Neural cell (in vitro differentiated cells): ENCODE data around the gene ZNF148. TPM values are rescaled to one million over a fixed set of nuclear protein-coding genes. Genes with fewer than 3 reads are reported as not detected.

Source experiments
- H2AFZ ChIP-seq: fragments of 200-600, 300-800 bp; sonication (generic), shearing (Covaris generic); 2 replicates; pipeline ENCODE4 v1.6.0; 2014; ENCODE audit warnings: low read depth, mild to moderate bottlenecking, antibody characterized with exemption, low read length, moderate library complexity
- H3F3A ChIP-seq: fragments of 200-600 bp; shearing (Covaris generic); 2 replicates; pipeline ENCODE4 v1.6.1; 2016; ENCODE audit warnings: mild to moderate bottlenecking, moderate library complexity, mixed read lengths, antibody characterized with exemption, low read length; ENCODE audit not compliant: insufficient read depth, poor library complexity, severe bottlenecking
- H3K27ac ChIP-seq: fragments of 200-600, 300-800 bp; sonication (generic), shearing (Covaris generic); 2 replicates; pipeline ENCODE4 v1.5.1; 2014; ENCODE audit warnings: mild to moderate bottlenecking, low read length, moderate library complexity
- H3K27me3 ChIP-seq: fragments of 300-800, 200-600 bp; sonication (generic), shearing (Covaris generic); 2 replicates; pipeline ENCODE4 v1.6.0; 2014; ENCODE audit warnings: mild to moderate bottlenecking, low read depth, low read length, moderate library complexity; ENCODE audit not compliant: insufficient read depth
- H3K36me3 ChIP-seq: fragments of 300-800, 200-600 bp; sonication (generic), shearing (Covaris generic); 2 replicates; pipeline ENCODE4 v1.5.1; 2014; ENCODE audit warnings: mild to moderate bottlenecking, antibody characterized with exemption, low read length, moderate library complexity; ENCODE audit not compliant: insufficient read depth
- H3K4me2 ChIP-seq: fragments of 300-800, 200-600 bp; sonication (generic), shearing (Covaris generic); 2 replicates; pipeline ENCODE4 v1.6.0; 2014; ENCODE audit warnings: mild to moderate bottlenecking, low read length
- H3K4me3 ChIP-seq: fragments of 300-800, 200-600 bp; sonication (generic), shearing (Covaris generic); 2 replicates; pipeline ENCODE4 v1.5.1; 2014; ENCODE audit warnings: mild to moderate bottlenecking, low read length, moderate library complexity
- H3K79me2 ChIP-seq: fragments of 200-600 bp; shearing (Covaris generic); replicated peaks from 2 replicates; pipeline ENCODE4 v1.6.0; 2014; ENCODE audit warnings: mild to moderate bottlenecking, low read length, moderate library complexity; ENCODE audit not compliant: insufficient read depth
- H3K9ac ChIP-seq: fragments of 300-800, 200-600 bp; sonication (generic), shearing (Covaris generic); 2 replicates; pipeline ENCODE4 v1.6.1; 2016; ENCODE audit warnings: mild to moderate bottlenecking, low read length, mixed read lengths
- H3K9me2 ChIP-seq: fragments of 200-600 bp; shearing (Covaris generic); 2 replicates; pipeline ENCODE4 v1.6.1; 2016; ENCODE audit warnings: mild to moderate bottlenecking, low read length, mixed read lengths; ENCODE audit not compliant: insufficient read depth
- H3K9me3 ChIP-seq: fragments of 200-600, 300-800 bp; sonication (generic), shearing (Covaris generic); 2 replicates; pipeline ENCODE4 v1.6.1; 2016; ENCODE audit warnings: mild to moderate bottlenecking, mixed run types, low read length, moderate library complexity, mixed read lengths
- H4K20me1 ChIP-seq: fragments of 200-600 bp; shearing (Covaris generic); 2 replicates; pipeline ENCODE4 v1.6.1; 2016; ENCODE audit warnings: mild to moderate bottlenecking, mixed run types; ENCODE audit not compliant: insufficient read depth
- EP300 ChIP-seq: fragments of 450-650 bp; conservative IDR thresholded peaks from 2 replicates; pipeline ENCODE4 v1.6.1; 2014; ENCODE audit warnings: antibody characterized with exemption, mild to moderate bottlenecking, moderate library complexity; ENCODE audit not compliant: poor library complexity, severe bottlenecking
- EZH2 ChIP-seq: fragments of 200-600, 300-800 bp; shearing (Covaris generic), sonication (generic); IDR thresholded peaks from 2 replicates; pipeline ENCODE4 v1.6.1; 2014; ENCODE audit warnings: antibody characterized with exemption, low read length, borderline replicate concordance, mild to moderate bottlenecking; ENCODE audit not compliant: insufficient read depth, poor library complexity, severe bottlenecking
- MXI1 ChIP-seq: fragments of 450-650 bp; conservative IDR thresholded peaks from 2 replicates; pipeline ENCODE4 v1.6.1; 2014; ENCODE audit warnings: antibody characterized with exemption, mild to moderate bottlenecking; ENCODE audit not compliant: poor library complexity, severe bottlenecking
- POLR2AphosphoS5 ChIP-seq: IDR thresholded peaks from 2 replicates; pipeline ENCODE4 v1.6.1; 2012
- RAD21 ChIP-seq: fragments of 450-650 bp; conservative IDR thresholded peaks from 2 replicates; pipeline ENCODE4 v1.6.1; 2014; ENCODE audit warnings: antibody characterized with exemption, mild to moderate bottlenecking, moderate library complexity
- SMC3 ChIP-seq: fragments of 450-650 bp; conservative IDR thresholded peaks from 2 replicates; pipeline ENCODE4 v1.6.1; 2014; ENCODE audit warnings: antibody characterized with exemption, mild to moderate bottlenecking, moderate library complexity; ENCODE audit not compliant: poor library complexity
- TAF1 ChIP-seq: IDR thresholded peaks from 2 replicates; pipeline ENCODE4 v1.6.1; 2012; ENCODE audit warnings: low read depth
- polyA plus RNA-seq: library from polyadenylated mRNA; depleted of rRNA; stranded (reverse); fragments of >200 nt; gene quantifications from 2 replicates; pipeline ENCODE4 v1.2.3, GENCODE V29; 2014
- TF ChIP-seq, protein P1 (sequence below): IDR thresholded peaks from 2 replicates; pipeline ENCODE4 v1.6.1; 2012; ENCODE audit warnings: borderline replicate concordance
- TF ChIP-seq, protein P2 (sequence below): fragments of 450-650 bp; IDR thresholded peaks from 2 replicates; pipeline ENCODE4 v1.5.1; 2014; ENCODE audit warnings: antibody characterized with exemption, mild to moderate bottlenecking, moderate library complexity; ENCODE audit not compliant: poor library complexity, severe bottlenecking

Gene ZNF148
- polyA plus RNA-seq, 1 donor from 2014 or later, result 16.9 TPM

DNA sequence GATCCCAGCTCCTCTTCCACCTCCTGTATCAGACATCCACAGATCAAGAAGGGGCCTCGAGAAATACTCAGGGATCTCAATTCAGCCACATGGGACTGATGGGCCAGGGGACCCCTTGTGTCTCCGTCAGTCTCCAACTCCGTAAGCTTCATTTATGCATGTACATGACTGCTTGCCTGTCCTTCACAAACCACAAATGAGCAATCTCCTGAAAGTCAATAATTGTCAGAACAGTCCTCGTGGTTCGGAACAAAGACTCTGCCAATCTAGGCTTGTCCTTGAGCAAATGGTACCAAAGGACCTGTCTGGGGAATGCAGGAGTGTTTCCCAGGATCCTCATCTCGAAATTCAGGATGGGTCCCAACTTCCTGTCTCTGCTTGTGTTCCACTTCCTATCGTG lies 183.4 kb downstream of the ZNF148 start:
- no peak overlapping the region for H2AFZ ChIP-seq
- H3K27me3 ChIP-seq, result no peaks in the 10 kb centered on the region
- no peak overlapping the region for H3K4me2 ChIP-seq
- H3K9me2 ChIP-seq, result no peaks in the 10 kb centered on the region
- no peaks in the 10 kb centered on the region for H3K79me2 ChIP-seq
- no peak overlapping the region for H3K27ac ChIP-seq
- no peak overlapping the region for H3K4me3 ChIP-seq
- H3F3A ChIP-seq, result no peaks in the 10 kb centered on the region
- no peaks in the 10 kb centered on the region for H3K36me3 ChIP-seq
- no peaks in the 10 kb centered on the region for H4K20me1 ChIP-seq
- H3K9me3 ChIP-seq, result no peaks in the 10 kb centered on the region
- TF ChIP-seq, protein P1, sequence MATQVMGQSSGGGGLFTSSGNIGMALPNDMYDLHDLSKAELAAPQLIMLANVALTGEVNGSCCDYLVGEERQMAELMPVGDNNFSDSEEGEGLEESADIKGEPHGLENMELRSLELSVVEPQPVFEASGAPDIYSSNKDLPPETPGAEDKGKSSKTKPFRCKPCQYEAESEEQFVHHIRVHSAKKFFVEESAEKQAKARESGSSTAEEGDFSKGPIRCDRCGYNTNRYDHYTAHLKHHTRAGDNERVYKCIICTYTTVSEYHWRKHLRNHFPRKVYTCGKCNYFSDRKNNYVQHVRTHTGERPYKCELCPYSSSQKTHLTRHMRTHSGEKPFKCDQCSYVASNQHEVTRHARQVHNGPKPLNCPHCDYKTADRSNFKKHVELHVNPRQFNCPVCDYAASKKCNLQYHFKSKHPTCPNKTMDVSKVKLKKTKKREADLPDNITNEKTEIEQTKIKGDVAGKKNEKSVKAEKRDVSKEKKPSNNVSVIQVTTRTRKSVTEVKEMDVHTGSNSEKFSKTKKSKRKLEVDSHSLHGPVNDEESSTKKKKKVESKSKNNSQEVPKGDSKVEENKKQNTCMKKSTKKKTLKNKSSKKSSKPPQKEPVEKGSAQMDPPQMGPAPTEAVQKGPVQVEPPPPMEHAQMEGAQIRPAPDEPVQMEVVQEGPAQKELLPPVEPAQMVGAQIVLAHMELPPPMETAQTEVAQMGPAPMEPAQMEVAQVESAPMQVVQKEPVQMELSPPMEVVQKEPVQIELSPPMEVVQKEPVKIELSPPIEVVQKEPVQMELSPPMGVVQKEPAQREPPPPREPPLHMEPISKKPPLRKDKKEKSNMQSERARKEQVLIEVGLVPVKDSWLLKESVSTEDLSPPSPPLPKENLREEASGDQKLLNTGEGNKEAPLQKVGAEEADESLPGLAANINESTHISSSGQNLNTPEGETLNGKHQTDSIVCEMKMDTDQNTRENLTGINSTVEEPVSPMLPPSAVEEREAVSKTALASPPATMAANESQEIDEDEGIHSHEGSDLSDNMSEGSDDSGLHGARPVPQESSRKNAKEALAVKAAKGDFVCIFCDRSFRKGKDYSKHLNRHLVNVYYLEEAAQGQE, result no peak
- TF ChIP-seq, protein P2, sequence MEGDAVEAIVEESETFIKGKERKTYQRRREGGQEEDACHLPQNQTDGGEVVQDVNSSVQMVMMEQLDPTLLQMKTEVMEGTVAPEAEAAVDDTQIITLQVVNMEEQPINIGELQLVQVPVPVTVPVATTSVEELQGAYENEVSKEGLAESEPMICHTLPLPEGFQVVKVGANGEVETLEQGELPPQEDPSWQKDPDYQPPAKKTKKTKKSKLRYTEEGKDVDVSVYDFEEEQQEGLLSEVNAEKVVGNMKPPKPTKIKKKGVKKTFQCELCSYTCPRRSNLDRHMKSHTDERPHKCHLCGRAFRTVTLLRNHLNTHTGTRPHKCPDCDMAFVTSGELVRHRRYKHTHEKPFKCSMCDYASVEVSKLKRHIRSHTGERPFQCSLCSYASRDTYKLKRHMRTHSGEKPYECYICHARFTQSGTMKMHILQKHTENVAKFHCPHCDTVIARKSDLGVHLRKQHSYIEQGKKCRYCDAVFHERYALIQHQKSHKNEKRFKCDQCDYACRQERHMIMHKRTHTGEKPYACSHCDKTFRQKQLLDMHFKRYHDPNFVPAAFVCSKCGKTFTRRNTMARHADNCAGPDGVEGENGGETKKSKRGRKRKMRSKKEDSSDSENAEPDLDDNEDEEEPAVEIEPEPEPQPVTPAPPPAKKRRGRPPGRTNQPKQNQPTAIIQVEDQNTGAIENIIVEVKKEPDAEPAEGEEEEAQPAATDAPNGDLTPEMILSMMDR, result no peak
- no peak overlapping the region for H3K9ac ChIP-seq

DNA sequence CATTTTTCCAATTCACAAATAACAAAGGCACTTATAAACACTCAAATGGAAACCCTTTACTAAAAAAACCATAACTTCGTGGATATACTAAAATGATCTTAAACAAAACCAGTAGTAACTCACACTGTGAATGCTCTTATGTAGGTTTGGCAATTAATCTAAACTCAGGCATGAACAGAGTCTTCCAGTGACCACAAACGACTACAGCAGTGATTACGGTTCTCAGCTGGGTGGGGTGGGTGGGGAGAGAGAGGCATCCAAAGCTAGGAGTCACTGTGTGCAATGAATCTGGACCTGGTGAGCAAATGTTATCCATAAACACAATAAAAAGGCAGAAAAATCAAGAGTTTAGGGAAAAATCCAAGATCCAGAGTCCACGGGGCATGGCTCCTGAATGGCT lies 183.9 kb downstream of the ZNF148 start:
- Histone ChIP-seq H3K36me3 (no peaks in the 10 kb centered on the region), H3K9me2 (no peaks in the 10 kb centered on the region), H4K20me1 (no peaks in the 10 kb centered on the region), H3K9me3 (no peaks in the 10 kb centered on the region), H3K4me3 (no peak overlapping the region), H3K27me3 (no peaks in the 10 kb centered on the region), H3K9ac (no peak overlapping the region), H3K4me2 (no peak overlapping the region), H3K79me2 (no peaks in the 10 kb centered on the region), H2AFZ (no peak overlapping the region), H3F3A (no peaks in the 10 kb centered on the region), H3K27ac (no peak overlapping the region)
- no peak for TF ChIP-seq MXI1
- TF ChIP-seq, protein P1, result no peak
- TF ChIP-seq TAF1, result no peak
- TF ChIP-seq RAD21, result no peak
- TF ChIP-seq, protein P2, result no peak
- TF ChIP-seq EP300, result no peak
- TF ChIP-seq SMC3, result no peak
- TF ChIP-seq EZH2, result no peak
- no peak for TF ChIP-seq POLR2AphosphoS5
